H1 (cell line): Measurements from ENCODE around the gene TEX11. TPM values are rescaled to one million over a fixed set of nuclear protein-coding genes. Genes with fewer than 3 reads are reported as not detected.

ENCODE experiments used
- CTCF ChIA-PET: fragments of 300-600 bp; sonication (Branson Sonifier 250); formaldehyde crosslinking; loops from one replicate; lab custom pipeline; 2021; ENCODE audit not compliant: partially characterized antibody; lab: Charles Lee
- POLR2A ChIA-PET: fragments of 300-600 bp; sonication (Branson Sonifier 250); formaldehyde crosslinking; loops from one replicate; lab custom pipeline; 2021; ENCODE audit warnings: inconsistent platforms; ENCODE audit not compliant: partially characterized antibody; lab: Charles Lee
- DNase-seq, 2 experiments: peaks; one replicate each; pipeline versions ENCODE4 v3.0.0 to v3.0.0-alpha.2; 2010 to 2022; ENCODE audit warnings: low spot score in 2 of 2, low read depth in 1 of 2, mixed read lengths in 1 of 2
- FAIRE-seq: peaks from 2 replicates; lab custom pipeline; 2011; peaks lifted over from hg19 to GRCh38; lab: Jason Lieb, UNC
- H2AFZ ChIP-seq: 2 replicates; pipeline ENCODE4 v1.8.1; 2012; ENCODE audit warnings: low read length, inconsistent platforms
- H2AK5ac ChIP-seq: 2 replicates; pipeline ENCODE4 v1.6.1; 2013; ENCODE audit warnings: low read depth, low read length
- H2BK120ac ChIP-seq: replicated peaks from 2 replicates; pipeline ENCODE3; 2013; ENCODE audit warnings: low read depth, low read length, inconsistent platforms
- H2BK12ac ChIP-seq: 2 replicates; pipeline ENCODE4 v1.6.1; 2013; ENCODE audit warnings: low read depth, low read length
- H2BK15ac ChIP-seq: 2 replicates; pipeline ENCODE4 v1.6.1; 2013; ENCODE audit warnings: low read length
- H2BK20ac ChIP-seq: 2 replicates; pipeline ENCODE4 v1.6.1; 2013; ENCODE audit warnings: low read length
- H2BK5ac ChIP-seq: 2 replicates; pipeline ENCODE4 v1.6.1; 2013; ENCODE audit warnings: low read depth, low read length
- H3K14ac ChIP-seq: 2 replicates; pipeline ENCODE4 v1.6.1; 2013; ENCODE audit warnings: inconsistent platforms; ENCODE audit not compliant: insufficient read length
- H3K18ac ChIP-seq: 2 replicates; pipeline ENCODE4 v1.6.1; 2013; ENCODE audit warnings: low read length; ENCODE audit errors: extremely low read depth
- H3K23ac ChIP-seq: 2 replicates; pipeline ENCODE4 v1.6.1; 2013; ENCODE audit warnings: inconsistent platforms; ENCODE audit not compliant: insufficient read length
- H3K23me2 ChIP-seq: 2 replicates; pipeline ENCODE4 v1.6.1; 2013; ENCODE audit warnings: low read depth, low read length
- H3K27ac ChIP-seq: 2 replicates; pipeline ENCODE4 v1.6.1; 2011; ENCODE audit warnings: low read depth, low read length, inconsistent platforms
- H3K27me3 ChIP-seq, 4 experiments: replicated peaks in 1 of 4; 1 replicate in 1 of 4; 2 replicates in 3 of 4; pipeline versions ENCODE4 v1.6.1 to v1.8.1; 2011 to 2013; ENCODE audit warnings: low read length in 3 of 4, mild to moderate bottlenecking in 3 of 4, inconsistent platforms in 2 of 4, mixed read lengths in 2 of 4, moderate library complexity in 1 of 4; ENCODE audit not compliant: control insufficient read depth in 3 of 4, insufficient read depth in 3 of 4; ENCODE audit errors: extremely low read depth in 1 of 4
- H3K36me3 ChIP-seq, 4 experiments: 2 replicates each; pipeline versions ENCODE4 v1.6.1 to v1.8.1; 2011 to 2013; ENCODE audit warnings: mild to moderate bottlenecking in 4 of 4, low read length in 3 of 4, moderate library complexity in 2 of 4, control low read depth in 1 of 4, inconsistent platforms in 1 of 4; ENCODE audit not compliant: insufficient read depth in 4 of 4, control insufficient read depth in 2 of 4
- H3K4ac ChIP-seq: replicated peaks from 2 replicates; pipeline ENCODE3; 2013; ENCODE audit warnings: low read length, low read depth, mixed read lengths, inconsistent platforms; ENCODE audit not compliant: insufficient read length
- H3K4me1 ChIP-seq, 4 experiments: replicated peaks in 1 of 4; 1 replicate in 1 of 4; 2 replicates in 3 of 4; pipeline versions ENCODE4 v1.6.1 to v1.8.1; 2011 to 2013; ENCODE audit warnings: low read length in 3 of 4, inconsistent platforms in 2 of 4, mixed read lengths in 1 of 4; ENCODE audit not compliant: insufficient read depth in 4 of 4, control insufficient read depth in 3 of 4
- H3K4me2 ChIP-seq, 2 experiments: 2 replicates each; pipeline versions ENCODE4 v1.6.1 to v1.8.1; 2011 to 2013; ENCODE audit warnings: low read depth in 2 of 2, low read length in 2 of 2, control low read depth in 1 of 2, inconsistent platforms in 1 of 2, mild to moderate bottlenecking in 1 of 2; ENCODE audit not compliant: insufficient read depth in 1 of 2
- H3K4me3 ChIP-seq, 4 experiments: fragments of 200-600, 300-600 bp in 1 of 4; sonication (generic), shearing (Covaris generic), sonication (Bioruptor Twin) in 1 of 4; 2 replicates each; pipeline versions ENCODE4 v1.5.1 to v1.8.1; 2011 to 2016; ENCODE audit warnings: low read length in 4 of 4, low read depth in 3 of 4, control low read depth in 2 of 4, inconsistent platforms in 2 of 4, mild to moderate bottlenecking in 2 of 4, mixed read lengths in 1 of 4, moderate library complexity in 1 of 4; ENCODE audit not compliant: insufficient read depth in 2 of 4; ENCODE audit errors: extremely low read depth in 1 of 4
- H3K56ac ChIP-seq: replicated peaks from 2 replicates; pipeline ENCODE3; 2013; ENCODE audit warnings: low read depth, mild to moderate bottlenecking, mixed read lengths, low read length, inconsistent platforms; ENCODE audit not compliant: insufficient read length
- H3K79me1 ChIP-seq: 2 replicates; pipeline ENCODE4 v1.6.1; 2013; ENCODE audit warnings: low read depth, low read length, control low read depth
- H3K79me2 ChIP-seq, 2 experiments: 2 replicates each; pipeline versions ENCODE4 v1.6.1 to v1.8.1; 2012 to 2013; ENCODE audit warnings: low read length in 2 of 2, mild to moderate bottlenecking in 2 of 2, inconsistent platforms in 1 of 2; ENCODE audit not compliant: insufficient read depth in 2 of 2, control insufficient read depth in 1 of 2
- H3K9ac ChIP-seq, 4 experiments: replicated peaks in 1 of 4; 1 replicate in 1 of 4; 2 replicates in 3 of 4; pipeline versions ENCODE4 v1.6.1 to v1.8.1; 2011 to 2013; ENCODE audit warnings: low read depth in 3 of 4, low read length in 3 of 4, control low read depth in 2 of 4, mild to moderate bottlenecking in 2 of 4, moderate library complexity in 2 of 4, inconsistent platforms in 1 of 4; ENCODE audit errors: extremely low read depth in 1 of 4
- H3K9me3 ChIP-seq, 2 experiments: 2 replicates each; pipeline versions ENCODE4 v1.6.1 to v1.8.1; 2012 to 2013; ENCODE audit warnings: mild to moderate bottlenecking in 2 of 2, moderate library complexity in 2 of 2, control low read depth in 1 of 2, inconsistent platforms in 1 of 2, low read depth in 1 of 2, low read length in 1 of 2, mixed read lengths in 1 of 2; ENCODE audit not compliant: insufficient read depth in 2 of 2
- H4K20me1 ChIP-seq, 2 experiments: replicated peaks in 1 of 2; 2 replicates each; pipeline versions ENCODE3 to v1.8.1; 2011 to 2013; ENCODE audit warnings: inconsistent platforms in 2 of 2, low read length in 2 of 2, mild to moderate bottlenecking in 1 of 2; ENCODE audit not compliant: insufficient read depth in 2 of 2, control insufficient read depth in 1 of 2
- H4K5ac ChIP-seq: 2 replicates; pipeline ENCODE4 v1.6.1; 2013; ENCODE audit warnings: low read length, low read depth, mixed read lengths, inconsistent platforms; ENCODE audit not compliant: insufficient read length
- H4K8ac ChIP-seq: 2 replicates; pipeline ENCODE4 v1.8.0; 2013; ENCODE audit warnings: mild to moderate bottlenecking, moderate library complexity, low read length, inconsistent platforms; ENCODE audit not compliant: insufficient read depth; ENCODE audit errors: extremely low read depth
- H4K91ac ChIP-seq: replicated peaks from 2 replicates; pipeline ENCODE3; 2013; ENCODE audit warnings: low read length, mixed read lengths, inconsistent platforms; ENCODE audit not compliant: insufficient read length
- ATF3 ChIP-seq: IDR thresholded peaks from 2 replicates; pipeline ENCODE4 v1.6.1; 2011; ENCODE audit warnings: low read depth, mild to moderate bottlenecking, low read length; ENCODE audit not compliant: insufficient read depth
- CHD1 ChIP-seq: IDR thresholded peaks from 2 replicates; pipeline ENCODE4 v1.6.1; 2012; ENCODE audit warnings: low read depth, low read length, improper control_type of control experiment
- FOSL1 ChIP-seq: IDR thresholded peaks from 2 replicates; pipeline ENCODE4 v1.6.1; 2011; ENCODE audit warnings: mild to moderate bottlenecking, low read depth, low read length, moderate library complexity; ENCODE audit not compliant: insufficient read depth
- GABPA ChIP-seq: IDR thresholded peaks from 2 replicates; pipeline ENCODE4 v1.6.1; 2011; ENCODE audit warnings: mild to moderate bottlenecking, low read length, moderate library complexity, borderline replicate concordance; ENCODE audit not compliant: insufficient read depth
- KDM4A ChIP-seq: IDR thresholded peaks from one replicate; pipeline ENCODE4 v1.7.1; 2012; ENCODE audit warnings: low read depth, mild to moderate bottlenecking, moderate library complexity, low read length, inconsistent platforms; ENCODE audit not compliant: severe bottlenecking
- NRF1 ChIP-seq: IDR thresholded peaks from 2 replicates; pipeline ENCODE4 v1.6.1; 2011; ENCODE audit warnings: mild to moderate bottlenecking, low read depth, low read length, improper control_type of control experiment
- RXRA ChIP-seq: IDR thresholded peaks from 2 replicates; pipeline ENCODE4 v1.6.1; 2011; ENCODE audit warnings: low read depth, mild to moderate bottlenecking, low read length, moderate library complexity; ENCODE audit not compliant: insufficient read depth
- SIX5 ChIP-seq: IDR thresholded peaks from 2 replicates; pipeline ENCODE4 v1.6.1; 2011; ENCODE audit warnings: mild to moderate bottlenecking, low read depth, low read length
- TCF12 ChIP-seq: IDR thresholded peaks from 2 replicates; pipeline ENCODE4 v1.6.1; 2011; ENCODE audit warnings: low read depth, mild to moderate bottlenecking, low read length
- WGBS, 2 experiments: shearing (Covaris generic) in 1 of 2; methylation state at CpG; one replicate each; pipeline versions ENCODE4 v1.1.6 to v1.1.7; 2013 to 2015; ENCODE audit warnings: low lambda C conversion rate in 2 of 2, mixed read lengths in 2 of 2, inconsistent platforms in 1 of 2, low coverage in 1 of 2, missing lambda C conversion rate in 1 of 2; ENCODE audit not compliant: insufficient replicate concordance in 2 of 2, insufficient coverage in 1 of 2, insufficient read length in 1 of 2; ENCODE audit errors: extremely low coverage in 1 of 2, missing lambda C conversion rate in 1 of 2; 5-methylcytosine and 5-hydroxymethylcytosine counted together
- polyA plus RNA-seq, 7 experiments: library from polyadenylated mRNA; depleted of rRNA in 3 of 7; stranded (reverse) in 5 of 7; unstranded in 2 of 7; fragments of >200 nt in 5 of 7; fragments of 200-250 nt in 2 of 7; gene quantifications; 1 replicate in 5 of 7; 2 replicates in 1 of 7; 4 replicates in 1 of 7; pipeline versions ENCODE4 v1.2.1 to v1.2.3, GENCODE V29; 2011 to 2013; ENCODE audit warnings: missing spikeins in 2 of 7, mixed read lengths in 2 of 7
- total RNA-seq: library from RNA; stranded (reverse); fragmentation: NEBNext Ultra II Directional; extraction: Animal tissue kit (Norgen Biotek cat#: 25700); gene quantifications from 2 replicates; pipeline ENCODE4 v1.2.1, GENCODE V29; 2021
- TF ChIP-seq, protein P1 (sequence below): IDR thresholded peaks from 2 replicates; pipeline ENCODE4 v1.6.1; 2012; ENCODE audit warnings: low read length, inconsistent platforms

The TEX11 gene
- total and polyA plus RNA-seq, 2 of the 8 experiments (the other 6 are each of a cell fraction or from before 2014, with no cell fraction given), result 0.11 to 0.74 TPM

- Histone ChIP-seq H4K5ac (no peak overlapping the region), H3K36me3 (no peaks in the 10 kb centered on the region), H2BK5ac (no peak overlapping the region), H4K91ac (no peak overlapping the region), H3K14ac (no peak overlapping the region), H3K4me3 (no peak overlapping the region), H3K27me3 (no peaks in the 10 kb centered on the region), H2AK5ac (no peak overlapping the region), H3K79me2 (no peaks in the 10 kb centered on the region), H3K27ac (no peak overlapping the region), H3K4me1 (no peaks in the 10 kb centered on the region), H3K79me1 (no peaks in the 10 kb centered on the region), H3K4ac (no peak overlapping the region)
- ChIA-PET CTCF (no interaction called here), POLR2A (no interaction called here)
- WGBS, 2 experiments, result 93% methylated on average over 1 of the region's 3 CpGs; no CpG with 5 or more reads in 1 of the 2 experiments
- FAIRE-seq, result no peak
- no peak for TF ChIP-seq ATF3
- no peak for TF ChIP-seq NRF1
- no peak for TF ChIP-seq CHD1
- no peak for TF ChIP-seq GABPA
- TF ChIP-seq TCF12, result no peak
- no peak for TF ChIP-seq FOSL1
- no peak for TF ChIP-seq KDM4A
- no peak for TF ChIP-seq SIX5
- no peak for TF ChIP-seq RXRA
- TF ChIP-seq, protein P1, sequence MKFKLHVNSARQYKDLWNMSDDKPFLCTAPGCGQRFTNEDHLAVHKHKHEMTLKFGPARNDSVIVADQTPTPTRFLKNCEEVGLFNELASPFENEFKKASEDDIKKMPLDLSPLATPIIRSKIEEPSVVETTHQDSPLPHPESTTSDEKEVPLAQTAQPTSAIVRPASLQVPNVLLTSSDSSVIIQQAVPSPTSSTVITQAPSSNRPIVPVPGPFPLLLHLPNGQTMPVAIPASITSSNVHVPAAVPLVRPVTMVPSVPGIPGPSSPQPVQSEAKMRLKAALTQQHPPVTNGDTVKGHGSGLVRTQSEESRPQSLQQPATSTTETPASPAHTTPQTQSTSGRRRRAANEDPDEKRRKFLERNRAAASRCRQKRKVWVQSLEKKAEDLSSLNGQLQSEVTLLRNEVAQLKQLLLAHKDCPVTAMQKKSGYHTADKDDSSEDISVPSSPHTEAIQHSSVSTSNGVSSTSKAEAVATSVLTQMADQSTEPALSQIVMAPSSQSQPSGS, result no peak
- TF ChIP-seq, all 59 proteins: peak for 0
- no peak overlapping the region for H3K9ac ChIP-seq
- H3K23ac ChIP-seq, result no peak overlapping the region
- no peak overlapping the region for H4K8ac ChIP-seq
- no peak overlapping the region for H3K56ac ChIP-seq
- no peak overlapping the region for H2BK15ac ChIP-seq
- no peak overlapping the region for H2BK20ac ChIP-seq
- H3K4me2 ChIP-seq, result no peak overlapping the region
- H3K23me2 ChIP-seq, result no peaks in the 10 kb centered on the region
- H4K20me1 ChIP-seq, result no peaks in the 10 kb centered on the region
- H2AFZ ChIP-seq, result no peak overlapping the region
- H2BK12ac ChIP-seq, result no peak overlapping the region
- H3K9me3 ChIP-seq, result no peaks in the 10 kb centered on the region
- no peak for DNase-seq
- H2BK120ac ChIP-seq, result no peak overlapping the region
- H3K18ac ChIP-seq, result no peak overlapping the region
Observed at GRCh38 chrX:70954871-70955270, 46.4 kb upstream of the TEX11 start.
